Activated naive CD4-positive, alpha-beta T cell treated with anti-CD3 and anti-CD28 coated beads, Interleukin-2, amount 50 U/mL, for 16 hours (primary cell): ENCODE results near the gene CCL5.
"Not testable (repeated sequence)": the region's sequence is repeated elsewhere in the genome, so short reads cannot be mapped to it uniquely, and the experiment has no call there.

Experiments used
- DNase-seq: peaks from one replicate; pipeline ENCODE4 v3.0.0-alpha.2; 2020

The CCL5 gene

GRCh38 chr17:35897772-35898171 is 17.6 kb upstream of the CCL5 start:
- DNase-seq: not testable (repeated sequence)

- DNase-seq: no peak
Measured at GRCh38 chr17:35895636-35896587, 15.8 kb upstream of the CCL5 start.

GRCh38 chr17:35894206-35894605 is 14.0 kb upstream of the CCL5 start:
- no peak for DNase-seq

GRCh38 chr17:35893751-35894150 is 13.6 kb upstream of the CCL5 start:
- DNase-seq: no peak

GRCh38 chr17:35892091-35893035 is 12.2 kb upstream of the CCL5 start:
- no peak for DNase-seq

- DNase-seq: no peak
Measured at GRCh38 chr17:35891269-35891668, 11.1 kb upstream of the CCL5 start.

GRCh38 chr17:35890774-35891155 is 10.6 kb upstream of the CCL5 start:
- no peak for DNase-seq

GRCh38 chr17:35889818-35890773 is 9.9 kb upstream of the CCL5 start:
- DNase-seq: no peak

GRCh38 chr17:35889241-35889640 is 9.1 kb upstream of the CCL5 start:
- no peak for DNase-seq

GRCh38 chr17:35878361-35878760 is 1.8 kb downstream of the CCL5 start:
- no peak for DNase-seq

- DNase-seq: no peak
Measured at GRCh38 chr17:35877345-35878029, 2.7 kb downstream of the CCL5 start.

GRCh38 chr17:35876534-35876933 is 3.6 kb downstream of the CCL5 start:
- no peak for DNase-seq

- DNase-seq: no peak
Measured at GRCh38 chr17:35875800-35876139, 4.4 kb downstream of the CCL5 start.

GRCh38 chr17:35875072-35875799 is 4.9 kb downstream of the CCL5 start:
- no peak for DNase-seq

- no peak for DNase-seq
Measured at GRCh38 chr17:35872196-35872980, 7.8 kb downstream of the CCL5 start.

- no peak for DNase-seq
Measured at GRCh38 chr17:35870906-35871819, 9.0 kb downstream of the CCL5 start.

- no peak for DNase-seq
Measured at GRCh38 chr17:35868737-35869136, 11.4 kb downstream of the CCL5 start, which contains the start of gene HEATR9. Gene HEATR9, minus strand, starts transcription at chr17:35868891. Its CDS starts 149 bp downstream, at chr17:35868742.

GRCh38 chr17:35867574-35867973 is 12.6 kb downstream of the CCL5 start:
- no peak for DNase-seq

- no peak for DNase-seq
Measured at GRCh38 chr17:35866341-35866950, 13.7 kb downstream of the CCL5 start.
